Choroid plexus epithelial cell (primary cell): ENCODE data around the gene TPRN.
A peak's percentile ranks its signal among the peaks of the same experiment; 100 is the strongest.

Experiments used
- DNase-seq: peaks from one replicate; pipeline ENCODE4 v3.0.0-alpha.2; 2010; ENCODE audit warnings: low read depth
- H3K4me3 ChIP-seq: 2 replicates; pipeline ENCODE4 v1.5.1; 2011; ENCODE audit warnings: low read depth, mild to moderate bottlenecking, control low read depth, low read length, moderate library complexity
- CTCF ChIP-seq: conservative IDR thresholded peaks from 2 replicates; pipeline ENCODE4 v1.5.1; 2011; ENCODE audit warnings: low read depth, mild to moderate bottlenecking, control low read depth, inconsistent platforms, low read length, moderate library complexity

The TPRN gene

DNA sequence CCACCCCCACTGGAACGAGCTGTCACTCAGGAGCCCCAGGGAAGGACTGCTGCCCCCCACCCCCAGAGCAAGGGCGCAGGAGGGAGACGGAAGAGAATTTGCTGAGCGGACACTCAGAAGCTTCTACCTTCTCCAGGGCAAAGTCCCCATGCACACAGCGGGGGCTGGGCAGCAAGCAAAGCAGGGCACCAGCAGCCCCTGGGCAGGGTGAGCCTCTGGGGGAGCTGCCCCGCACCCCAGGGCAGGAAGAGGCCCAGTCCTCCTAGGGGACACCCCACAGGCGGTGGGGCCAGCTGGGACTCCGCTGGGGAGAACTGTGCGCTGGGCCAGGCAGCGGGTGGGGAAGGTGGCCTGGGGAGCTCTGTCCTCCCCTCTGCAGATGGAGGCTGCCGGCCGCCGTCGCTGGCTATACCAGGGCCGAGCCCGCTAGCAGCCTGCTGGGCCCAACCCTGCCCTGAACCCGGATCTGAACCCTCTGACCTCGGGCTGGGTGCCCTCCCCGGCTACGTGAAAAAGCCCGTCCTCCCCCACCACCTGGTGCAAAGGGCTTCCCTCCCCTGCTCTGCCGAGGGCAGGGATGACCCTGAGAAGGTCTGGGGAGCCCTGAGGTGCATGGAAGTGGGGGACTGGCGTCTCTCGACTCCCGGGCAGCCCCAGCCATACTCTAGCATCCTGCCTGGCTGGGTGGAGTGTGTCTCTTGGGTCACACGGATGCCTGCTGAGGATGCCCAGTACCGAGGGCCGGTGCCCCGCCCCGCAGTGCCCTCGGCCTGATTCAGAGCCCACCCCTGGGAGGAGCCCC, 29.6 kb upstream of the TPRN start:
- no peak for TF ChIP-seq CTCF
- H3K4me3 ChIP-seq, result no peak overlapping the region
- no peak for DNase-seq

GRCh38 chr9:137228968-137229896, 28.7 kb upstream of the TPRN start:
- no peak for TF ChIP-seq CTCF
- H3K4me3 ChIP-seq, result no peak overlapping the region
- DNase-seq, result no peak

DNA sequence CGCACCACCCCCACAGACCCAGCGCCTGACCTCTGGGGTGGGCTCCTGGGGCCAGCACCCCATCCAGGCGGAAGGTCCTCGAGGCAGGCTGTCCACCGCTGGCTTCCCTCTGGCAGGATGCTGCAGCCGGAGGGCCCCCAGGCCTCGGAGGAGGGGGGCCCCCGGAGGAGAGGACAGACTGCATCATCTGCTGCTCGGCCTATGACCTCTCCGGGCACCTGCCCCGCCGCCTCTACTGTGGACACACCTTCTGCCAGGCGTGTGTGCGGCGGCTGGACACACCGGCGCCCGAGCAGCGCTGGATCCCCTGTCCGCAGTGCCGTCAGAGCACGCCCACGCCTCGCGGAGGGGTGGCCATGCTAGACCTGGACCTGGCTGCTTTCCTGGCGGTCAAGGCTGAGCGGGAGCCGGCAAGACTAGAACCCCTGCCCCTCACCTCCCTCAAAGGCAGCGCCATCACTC, 28.0 kb upstream of the TPRN start:
- no peak for DNase-seq
- no peak for TF ChIP-seq CTCF

DNA sequence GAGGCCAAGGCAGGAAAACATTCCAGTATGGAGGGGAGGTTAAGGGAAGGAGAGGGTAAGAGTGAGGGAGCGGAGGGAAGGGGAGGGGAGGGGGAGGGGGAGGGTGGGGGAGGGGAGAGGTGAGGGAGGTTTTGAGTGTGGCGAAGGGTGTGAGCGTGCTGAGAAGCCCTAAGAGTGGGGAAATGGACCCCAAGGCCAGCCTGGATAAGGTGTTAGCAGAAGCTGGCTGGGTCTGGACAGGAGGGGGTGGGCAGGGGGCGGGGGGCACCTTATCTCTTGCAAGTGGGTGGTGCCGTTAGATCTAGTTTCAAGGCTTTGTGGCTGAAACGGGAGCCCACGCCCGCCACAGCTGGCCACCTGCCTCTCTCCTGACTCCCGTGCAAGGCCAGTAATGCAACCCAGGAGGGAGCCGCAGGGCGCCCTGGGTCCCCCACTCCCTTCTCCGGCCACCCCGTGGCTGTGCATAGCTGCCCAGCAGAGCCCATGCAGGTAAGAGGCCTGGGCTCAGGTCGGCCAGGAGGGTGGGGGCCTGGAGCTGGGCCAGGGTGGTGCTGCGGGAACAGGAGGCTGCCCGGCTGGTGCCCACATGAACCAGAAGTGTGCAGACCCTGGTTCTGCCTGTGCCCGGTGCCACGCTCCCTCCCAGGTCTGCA, 27.4 kb upstream of the TPRN start:
- no peak for DNase-seq
- no peak for TF ChIP-seq CTCF

More for the DNA sequence above, 28.0 kb upstream of the TPRN start:
- no peak overlapping the region for H3K4me3 ChIP-seq

DNA sequence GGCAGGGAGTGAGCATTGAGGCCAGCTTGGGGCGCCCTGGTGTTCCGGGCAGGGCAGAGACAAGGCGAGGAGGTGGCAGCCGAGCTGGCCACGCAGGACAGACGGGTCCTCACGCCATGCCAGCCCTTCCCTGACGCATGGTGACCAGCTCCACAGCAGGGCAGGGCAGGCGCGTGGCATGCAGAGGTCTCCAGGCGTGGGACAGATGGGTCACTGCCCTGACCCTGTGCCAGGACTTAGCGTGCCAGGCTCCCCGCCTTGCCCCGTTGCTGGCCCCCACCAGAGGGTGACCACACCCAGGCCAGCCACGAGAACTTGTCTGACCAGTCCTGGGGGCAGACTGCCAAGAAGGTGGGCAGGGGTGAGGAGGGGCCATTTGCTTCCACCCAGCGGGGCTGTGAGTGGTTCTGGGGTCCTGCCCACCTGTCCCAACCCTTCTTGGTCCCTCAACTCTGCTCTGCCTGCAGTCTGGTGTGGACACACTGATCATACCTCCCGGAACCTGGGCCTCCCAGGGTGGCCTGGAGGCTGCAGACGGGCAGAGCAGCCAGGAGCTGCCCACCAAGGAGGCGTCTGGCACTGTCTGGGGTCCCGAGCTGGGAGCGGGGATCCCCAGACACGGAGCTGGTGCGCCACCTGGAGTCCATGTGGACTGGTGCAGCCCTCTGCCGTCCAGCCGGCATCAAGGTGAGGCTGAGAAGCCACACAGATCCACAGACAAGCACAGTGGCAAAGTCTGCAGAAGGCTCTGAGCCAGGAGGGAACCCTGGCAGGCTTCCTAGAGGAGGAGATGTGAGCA, 26.7 kb upstream of the TPRN start, which contains the start of gene RNF224:
Gene RNF224 (plus strand): TSS at position 449 of the 799 bp plus-strand sequence. CDS start 834 bp downstream, outside the sequence.
- DNase-seq, result peak; percentile 78
- no peak within 1 kb of the TSS for H3K4me3 ChIP-seq
- TF ChIP-seq CTCF, result peak; percentile 89

More for the DNA sequence above, 27.4 kb upstream of the TPRN start:
- no peak overlapping the region for H3K4me3 ChIP-seq
